HFF-Myc (cell line): ENCODE results near the gene TRIP13.

Experiments used
- DNase-seq: peaks from one replicate; pipeline ENCODE4 v3.0.0-alpha.2; 2011; ENCODE audit warnings: low read depth; ENCODE audit errors: extremely low read depth
- H3K4me3 ChIP-seq: replicated peaks from 2 replicates; pipeline ENCODE4 v1.5.1; 2011; ENCODE audit warnings: low read depth, mild to moderate bottlenecking, control low read depth, low read length
- CTCF ChIP-seq: IDR thresholded peaks from 2 replicates; pipeline ENCODE4 v1.5.1; 2012; ENCODE audit warnings: mild to moderate bottlenecking, low read depth, low read length, control low read depth; ENCODE audit errors: missing control alignments

Gene TRIP13

GRCh38 chr5:960551-960950, 67.9 kb downstream of the TRIP13 start:
- H3K4me3 ChIP-seq = no peak overlapping the region
- TF ChIP-seq CTCF = no peak
- DNase-seq = no peak

DNA sequence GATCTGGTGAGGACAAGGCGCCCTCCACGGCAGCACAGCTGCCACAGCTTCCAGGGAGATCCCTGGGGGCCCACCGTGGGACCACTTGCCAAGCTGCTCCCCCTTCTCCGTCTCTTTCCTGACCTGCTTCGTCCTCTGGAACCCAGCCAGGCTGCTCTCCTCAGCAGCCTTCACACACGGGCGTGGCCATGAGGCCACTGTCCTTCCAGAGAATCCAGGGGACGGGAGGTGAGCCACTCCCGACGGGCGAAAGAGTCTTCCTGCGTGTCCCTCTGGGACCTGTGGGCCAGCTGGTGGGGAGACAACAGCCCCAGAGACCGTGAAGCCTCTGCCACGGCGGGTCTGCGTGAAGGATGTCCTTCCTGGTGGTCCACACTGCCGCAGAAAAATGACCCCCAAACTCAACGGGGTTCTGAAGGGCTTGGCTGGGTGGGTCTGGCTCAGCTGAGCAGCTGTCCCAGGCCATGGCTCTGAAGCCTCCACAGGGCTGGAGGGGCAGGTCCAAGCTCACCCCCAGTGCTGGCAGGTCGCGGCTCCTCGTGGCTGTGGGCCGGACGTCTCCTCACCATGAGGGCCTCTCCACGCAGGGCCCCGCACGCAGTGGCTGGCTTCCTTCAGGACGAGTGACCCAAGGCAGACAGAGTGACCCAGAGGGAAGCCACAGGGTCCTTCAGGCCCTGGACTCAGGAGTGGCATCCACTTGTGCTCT, 68.5 kb downstream of the TRIP13 start:
- DNase-seq = no peak
- no peak overlapping the region for H3K4me3 ChIP-seq
- TF ChIP-seq CTCF = no peak

- TF ChIP-seq CTCF = no peak
- no peak for DNase-seq
- no peak overlapping the region for H3K4me3 ChIP-seq
Observed at GRCh38 chr5:961711-962240, 69.1 kb downstream of the TRIP13 start.

GRCh38 chr5:962386-962785, 69.7 kb downstream of the TRIP13 start:
- H3K4me3 ChIP-seq = no peak overlapping the region
- no peak for DNase-seq
- no peak for TF ChIP-seq CTCF

GRCh38 chr5:962801-963200, 70.1 kb downstream of the TRIP13 start:
- DNase-seq = no peak
- H3K4me3 ChIP-seq = no peak overlapping the region
- no peak for TF ChIP-seq CTCF

DNA sequence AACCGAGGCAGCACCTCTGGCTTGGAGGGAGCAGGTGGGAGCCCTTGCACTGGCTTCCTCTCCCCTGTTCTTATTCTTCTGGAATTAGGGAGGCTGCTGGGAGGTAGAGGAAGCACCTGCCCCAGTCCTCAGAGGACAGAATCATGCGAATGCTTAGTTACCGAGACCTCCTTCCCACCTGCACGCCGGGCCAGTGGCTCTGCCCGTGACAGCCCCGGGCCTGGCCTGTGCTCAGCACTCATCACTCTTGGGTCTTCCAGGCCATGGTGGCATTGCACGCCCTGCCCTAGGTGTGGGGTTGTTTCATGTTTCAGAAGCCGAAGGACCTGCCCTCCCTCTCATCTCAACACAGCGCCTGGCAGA, 70.6 kb downstream of the TRIP13 start:
- DNase-seq = no peak
- no peak for TF ChIP-seq CTCF

More for the DNA sequence above, 70.6 kb downstream of the TRIP13 start:
- H3K4me3 ChIP-seq = no peak overlapping the region
